HEK293T (cell line): ENCODE measurements around the gene KCNQ5.

ENCODE experiments used
- ARNT ChIP-seq: fragments of 450-650 bp; IDR thresholded peaks from 2 replicates; pipeline ENCODE4 v1.6.1; 2017; ENCODE audit warnings: mild to moderate bottlenecking
- ELF4 ChIP-seq: fragments of 450-650 bp; IDR thresholded peaks from 2 replicates; pipeline ENCODE4 v1.6.1; 2017; ENCODE audit warnings: antibody characterized with exemption
- FOXM1 ChIP-seq: fragments of 450-650 bp; IDR thresholded peaks from 2 replicates; pipeline ENCODE4 v1.6.1; 2017; ENCODE audit warnings: mild to moderate bottlenecking, borderline replicate concordance
- L3MBTL2 ChIP-seq: fragments of 450-650 bp; conservative IDR thresholded peaks from 2 replicates; pipeline ENCODE4 v1.6.1; 2016; ENCODE audit warnings: mild to moderate bottlenecking
- PKNOX1 ChIP-seq: fragments of 450-650 bp; IDR thresholded peaks from 2 replicates; pipeline ENCODE4 v1.6.1; 2016
- SUZ12 ChIP-seq: fragments of 450-650 bp; IDR thresholded peaks from 2 replicates; pipeline ENCODE4 v1.6.1; 2016; ENCODE audit warnings: mild to moderate bottlenecking

GRCh38 chr6:72819609-72820008, 197.7 kb downstream of the KCNQ5 start:
- TF ChIP-seq L3MBTL2 (no peak), SUZ12 (no peak), ARNT (no peak), PKNOX1 (no peak), FOXM1 (no peak), ELF4 (no peak)
